Endodermal cell (in vitro differentiated cells): ENCODE results near the gene TACR1. TPM values are rescaled to one million over a fixed set of nuclear protein-coding genes. Genes with fewer than 3 reads are reported as not detected.

Experiments used
- DNase-seq: peaks from one replicate; pipeline ENCODE4 v3.0.0-alpha.2; 2017
- H3K27ac ChIP-seq: 2 replicates; pipeline ENCODE4 v1.5.1; 2013; ENCODE audit warnings: mild to moderate bottlenecking, low read depth, low read length, moderate library complexity
- H3K27me3 ChIP-seq: 2 replicates; pipeline ENCODE4 v1.6.1; 2013; ENCODE audit warnings: mild to moderate bottlenecking, low read length, moderate library complexity; ENCODE audit not compliant: insufficient read depth, control insufficient read depth, poor library complexity, severe bottlenecking
- H3K36me3 ChIP-seq: 2 replicates; pipeline ENCODE4 v1.7.0; 2013; ENCODE audit warnings: mild to moderate bottlenecking, low read length, moderate library complexity; ENCODE audit not compliant: control insufficient read depth, insufficient read depth
- H3K4me1 ChIP-seq: one replicate; pipeline ENCODE4 v1.7.0; 2013; ENCODE audit warnings: low read length; ENCODE audit not compliant: control insufficient read depth, insufficient read depth
- H3K4me3 ChIP-seq: 2 replicates; pipeline ENCODE4 v1.5.1; 2013; ENCODE audit warnings: mild to moderate bottlenecking, low read length, moderate library complexity
- H3K9ac ChIP-seq: 2 replicates; pipeline ENCODE4 v1.6.1; 2013; ENCODE audit warnings: mild to moderate bottlenecking, low read length, moderate library complexity; ENCODE audit not compliant: poor library complexity, severe bottlenecking; ENCODE audit errors: extremely low read depth
- H3K9me3 ChIP-seq: 2 replicates; pipeline ENCODE4 v1.6.1; 2013; ENCODE audit warnings: mild to moderate bottlenecking, low read length, moderate library complexity; ENCODE audit not compliant: control insufficient read depth
- H3K27ac Mint-ChIP-seq: 2 replicates; pipeline ENCODE4 v1.8.0; 2020; ENCODE audit warnings: mixed read lengths
- H3K27me3 Mint-ChIP-seq: 2 replicates; pipeline ENCODE4 v1.8.0; 2021; ENCODE audit warnings: mild to moderate bottlenecking, mixed read lengths; ENCODE audit not compliant: insufficient read depth
- H3K36me3 Mint-ChIP-seq: 2 replicates; pipeline ENCODE4 v1.8.0; 2020; ENCODE audit warnings: low read depth, mixed read lengths
- H3K4me1 Mint-ChIP-seq: 2 replicates; pipeline ENCODE4 v1.8.0; 2020; ENCODE audit warnings: mixed read lengths
- H3K4me3 Mint-ChIP-seq: 2 replicates; pipeline ENCODE4 v1.8.0; 2020; ENCODE audit warnings: mild to moderate bottlenecking, moderate library complexity, mixed read lengths
- H3K9me3 Mint-ChIP-seq: 2 replicates; pipeline ENCODE4 v1.8.0; 2020; ENCODE audit warnings: mild to moderate bottlenecking, mixed read lengths
- WGBS, 2 experiments: methylation state at CpG; one replicate each; pipeline versions ENCODE4 v1.1.5 to v1.1.7; 2013; ENCODE audit warnings: missing lambda C conversion rate in 2 of 2, mixed read lengths in 1 of 2; ENCODE audit not compliant: insufficient coverage in 1 of 2, insufficient read length in 1 of 2; 5-methylcytosine and 5-hydroxymethylcytosine counted together
- total RNA-seq, 2 donors: library from RNA; stranded (reverse); fragmentation: NEBNext Ultra II Directional in 1 of 2; extraction: Animal tissue kit (Norgen Biotek cat#: 25700) in 1 of 2; gene quantifications; 2 replicates in 1 of 2; 3 replicates in 1 of 2; pipeline ENCODE4 v1.2.1, GENCODE V29; 2021
- TF ChIP-seq, protein P1 (sequence below): fragments of 200-600 bp; sonication (generic); conservative IDR thresholded peaks from 2 replicates; pipeline ENCODE4 v1.5.0; 2021; ENCODE audit warnings: antibody characterized with exemption, mild to moderate bottlenecking

TACR1 gene
- total RNA-seq, 2 donors from 2014 or later: 0.09 to 0.69 TPM

GRCh38 chr2:75123876-75124275 is 75.4 kb downstream of the TACR1 start:
- Mint-ChIP-seq H3K9me3 (peaks cover 4% of the 10 kb centered on the region), H3K27ac (no peak overlapping the region), H3K4me3 (no peak overlapping the region), H3K4me1 (peaks cover 4% of the 10 kb centered on the region), H3K27me3 (no peaks in the 10 kb centered on the region), H3K36me3 (no peaks in the 10 kb centered on the region)
- DNase-seq: no peak
- Histone ChIP-seq H3K27me3 (no peaks in the 10 kb centered on the region), H3K4me3 (no peak overlapping the region), H3K4me1 (peaks cover 2% of the 10 kb centered on the region), H3K36me3 (no peaks in the 10 kb centered on the region), H3K27ac (no peak overlapping the region), H3K9me3 (no peaks in the 10 kb centered on the region), H3K9ac (no peak overlapping the region)
- 92 to 93% methylated on average over 5 to 6 of the region's 6 CpGs for WGBS, 2 experiments
- TF ChIP-seq, protein P1, sequence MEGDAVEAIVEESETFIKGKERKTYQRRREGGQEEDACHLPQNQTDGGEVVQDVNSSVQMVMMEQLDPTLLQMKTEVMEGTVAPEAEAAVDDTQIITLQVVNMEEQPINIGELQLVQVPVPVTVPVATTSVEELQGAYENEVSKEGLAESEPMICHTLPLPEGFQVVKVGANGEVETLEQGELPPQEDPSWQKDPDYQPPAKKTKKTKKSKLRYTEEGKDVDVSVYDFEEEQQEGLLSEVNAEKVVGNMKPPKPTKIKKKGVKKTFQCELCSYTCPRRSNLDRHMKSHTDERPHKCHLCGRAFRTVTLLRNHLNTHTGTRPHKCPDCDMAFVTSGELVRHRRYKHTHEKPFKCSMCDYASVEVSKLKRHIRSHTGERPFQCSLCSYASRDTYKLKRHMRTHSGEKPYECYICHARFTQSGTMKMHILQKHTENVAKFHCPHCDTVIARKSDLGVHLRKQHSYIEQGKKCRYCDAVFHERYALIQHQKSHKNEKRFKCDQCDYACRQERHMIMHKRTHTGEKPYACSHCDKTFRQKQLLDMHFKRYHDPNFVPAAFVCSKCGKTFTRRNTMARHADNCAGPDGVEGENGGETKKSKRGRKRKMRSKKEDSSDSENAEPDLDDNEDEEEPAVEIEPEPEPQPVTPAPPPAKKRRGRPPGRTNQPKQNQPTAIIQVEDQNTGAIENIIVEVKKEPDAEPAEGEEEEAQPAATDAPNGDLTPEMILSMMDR: no peak

DNA sequence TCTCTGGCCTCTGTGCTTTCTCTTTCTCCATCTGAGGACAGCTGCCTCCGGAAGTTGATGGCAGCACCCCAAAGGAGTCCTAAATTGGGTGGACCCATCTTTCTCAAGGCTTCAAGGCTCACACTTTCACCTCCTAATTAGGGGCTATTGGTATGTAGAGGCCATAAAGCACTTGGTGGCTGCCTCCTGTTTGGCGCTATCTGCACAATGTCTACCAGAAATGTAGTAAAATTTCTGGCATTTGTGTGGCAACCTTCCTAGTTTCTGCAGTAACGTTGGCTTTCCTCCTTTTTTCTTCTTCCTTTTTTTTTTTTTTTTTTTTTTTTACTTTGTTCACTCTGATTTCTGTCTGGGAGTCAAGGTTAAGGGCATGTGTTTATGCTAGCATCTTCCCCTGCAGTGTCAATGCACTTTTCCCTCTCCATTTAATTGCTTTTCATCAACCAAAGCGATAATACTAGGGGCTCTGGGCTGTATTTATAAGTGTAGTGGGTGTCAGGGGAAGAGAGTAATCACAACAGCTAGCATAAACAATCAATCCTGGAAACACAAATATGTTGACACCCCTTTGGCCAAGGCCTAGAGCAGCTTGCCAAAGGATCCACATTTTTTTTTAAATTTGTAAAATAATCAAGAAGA is 86.0 kb downstream of the TACR1 start:
- Histone ChIP-seq H3K27ac (no peak overlapping the region), H3K27me3 (no peaks in the 10 kb centered on the region), H3K9me3 (no peaks in the 10 kb centered on the region), H3K4me1 (no peaks in the 10 kb centered on the region), H3K36me3 (no peaks in the 10 kb centered on the region), H3K4me3 (no peak overlapping the region), H3K9ac (no peak overlapping the region)
- H3K4me3 Mint-ChIP-seq: no peak overlapping the region
- DNase-seq: no peak
- no peaks in the 10 kb centered on the region for H3K9me3 Mint-ChIP-seq
- 71 to 81% methylated on average over 1 to 3 of the region's 4 CpGs for WGBS, 2 experiments
- peaks cover 4% of the 10 kb centered on the region for H3K4me1 Mint-ChIP-seq
- H3K27me3 Mint-ChIP-seq: no peaks in the 10 kb centered on the region
- TF ChIP-seq, protein P1: no peak
- H3K27ac Mint-ChIP-seq: no peak overlapping the region
- no peaks in the 10 kb centered on the region for H3K36me3 Mint-ChIP-seq

DNA sequence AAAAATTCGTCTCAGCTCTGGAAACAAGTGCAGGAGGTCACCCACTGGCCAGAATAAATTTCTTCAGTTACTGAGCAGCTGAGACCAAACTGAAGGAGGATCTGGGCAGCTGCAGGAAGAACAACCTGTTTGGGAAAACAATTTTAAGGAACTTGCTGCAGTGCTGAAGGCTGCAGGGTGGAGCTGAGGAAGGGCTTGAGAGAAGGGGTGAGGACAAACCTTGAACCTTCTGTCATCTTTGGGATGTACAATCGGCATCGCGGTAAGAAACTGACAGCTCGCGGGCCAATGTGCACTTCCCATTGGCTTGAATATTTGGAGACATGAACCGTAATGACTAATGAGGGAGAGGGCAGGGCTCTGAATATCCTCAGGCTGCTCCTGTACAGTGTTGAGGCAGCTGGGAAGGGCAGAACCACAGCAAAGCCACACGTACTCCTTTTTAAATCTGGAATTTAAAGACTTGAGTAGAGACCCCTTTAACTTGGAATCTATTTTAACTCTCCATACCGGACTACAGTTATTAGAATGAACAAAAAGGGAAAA is 90.3 kb downstream of the TACR1 start:
- Histone ChIP-seq H3K4me3 (no peak overlapping the region), H3K4me1 (no peaks in the 10 kb centered on the region), H3K9ac (no peak overlapping the region), H3K36me3 (no peaks in the 10 kb centered on the region), H3K27ac (no peak overlapping the region), H3K9me3 (no peaks in the 10 kb centered on the region), H3K27me3 (no peaks in the 10 kb centered on the region)
- DNase-seq: no peak
- Mint-ChIP-seq H3K9me3 (no peaks in the 10 kb centered on the region), H3K4me3 (no peak overlapping the region), H3K4me1 (peaks cover 4% of the 10 kb centered on the region), H3K27ac (no peak overlapping the region), H3K27me3 (no peaks in the 10 kb centered on the region), H3K36me3 (no peaks in the 10 kb centered on the region)
- TF ChIP-seq, protein P1: no peak
- 85 to 90% methylated on average over 7 to 9 of the region's 9 CpGs for WGBS, 2 experiments
